SHP77 (cell line): ENCODE results near the gene CGN.
A peak's percentile ranks its signal among the peaks of the same experiment; 100 is the strongest.

ENCODE experiments used
- DNase-seq, 2 experiments: peaks; one replicate each; lab custom pipeline; 2025; lab: John Stamatoyannopoulos, UW

Gene CGN

GRCh38 chr1:151524736-151525135 is 13.5 kb downstream of the CGN start:
- no peak for DNase-seq

GRCh38 chr1:151526735-151527525 is 15.7 kb downstream of the CGN start:
- no peak for DNase-seq

GRCh38 chr1:151529211-151529702 is 18.1 kb downstream of the CGN start:
- no peak for DNase-seq

GRCh38 chr1:151529781-151530180 is 18.6 kb downstream of the CGN start:
- no peak for DNase-seq

- DNase-seq, result no peak
Measured at GRCh38 chr1:151530461-151530860, 19.3 kb downstream of the CGN start.

GRCh38 chr1:151533870-151534269 is 22.7 kb downstream of the CGN start:
- DNase-seq, result no peak

- peak; percentile 74 to 87 for DNase-seq
Measured at GRCh38 chr1:151534662-151535278, 23.6 kb downstream of the CGN start.

GRCh38 chr1:151535326-151536271 is 24.4 kb downstream of the CGN start:
- no peak for DNase-seq

GRCh38 chr1:151536499-151536898 is 25.3 kb downstream of the CGN start:
- no peak for DNase-seq

- no peak for DNase-seq
Measured at GRCh38 chr1:151537112-151537511, 25.9 kb downstream of the CGN start.

GRCh38 chr1:151539321-151540020 is 28.3 kb downstream of the CGN start:
- DNase-seq, result peak; percentile 99

GRCh38 chr1:151540021-151540981 is 29.1 kb downstream of the CGN start, which contains the start of gene TUFT1:
Gene TUFT1 (plus strand): TSS chr1:151540309. CDS start chr1:151540367, 58 bp downstream.
- DNase-seq, result peak; percentile 98 to 99

GRCh38 chr1:151540982-151541377 is 29.8 kb downstream of the CGN start:
- DNase-seq, result peak; percentile 40 to 54

GRCh38 chr1:151541752-151542151 is 30.6 kb downstream of the CGN start:
- no peak for DNase-seq

- DNase-seq, result peak; percentile 50 to 60
Measured at GRCh38 chr1:151542710-151543129, 31.5 kb downstream of the CGN start.

GRCh38 chr1:151545542-151545941 is 34.4 kb downstream of the CGN start:
- no peak for DNase-seq

GRCh38 chr1:151546011-151546925 is 35.1 kb downstream of the CGN start:
- DNase-seq, result no peak

GRCh38 chr1:151547119-151547899 is 36.1 kb downstream of the CGN start:
- no peak for DNase-seq

GRCh38 chr1:151547900-151548230 is 36.7 kb downstream of the CGN start:
- DNase-seq, result no peak
